ENCODE measurements around the gene GARIN5B.

GRCh38 chr19:55353356-55353802 is 9.7 kb downstream of the GARIN5B start:
- TF ChIP-seq POLR2A (IDR thresholded peaks at IDR 0.05) (no peak), POLR2AphosphoS5 (IDR thresholded peaks at IDR 0.05) (no peak)
